Measurements from ENCODE around the gene ZNF844. TPM values are rescaled to one million over a fixed set of nuclear protein-coding genes. Genes with fewer than 3 reads are reported as not detected.
"Not testable (repeated sequence)": the region's sequence is repeated elsewhere in the genome, so short reads cannot be mapped to it uniquely, and the experiment has no call there.

The ZNF844 gene
- total RNA-seq, 1 experiment from 2014 or later: 2.4 TPM

GRCh38 chr19:12092065-12092867 is 27.7 kb downstream of the ZNF844 start:
- peak; percentile 92 for DNase-seq (ENCODE audit: low read depth)

GRCh38 chr19:12092956-12093355 is 28.4 kb downstream of the ZNF844 start:
- no peak for DNase-seq (ENCODE audit: low read depth)

- DNase-seq (ENCODE audit: low read depth): no peak
Observed at GRCh38 chr19:12093777-12094176, 29.2 kb downstream of the ZNF844 start.

GRCh38 chr19:12095111-12095790 is 30.7 kb downstream of the ZNF844 start:
- peak; percentile 11 for DNase-seq (ENCODE audit: low read depth)

GRCh38 chr19:12098040-12098439 is 33.5 kb downstream of the ZNF844 start:
- no peak for DNase-seq (ENCODE audit: low read depth)

GRCh38 chr19:12103909-12104308 is 39.4 kb downstream of the ZNF844 start:
- not testable (repeated sequence) for DNase-seq (ENCODE audit: low read depth)

GRCh38 chr19:12111176-12111575 is 46.6 kb downstream of the ZNF844 start:
- no peak for DNase-seq (ENCODE audit: low read depth)

- no peak for DNase-seq (ENCODE audit: low read depth)
Observed at GRCh38 chr19:12111943-12112637, 47.6 kb downstream of the ZNF844 start.

- no peak for DNase-seq (ENCODE audit: low read depth)
Observed at GRCh38 chr19:12112701-12113100, 48.2 kb downstream of the ZNF844 start.

GRCh38 chr19:12113121-12113520 is 48.6 kb downstream of the ZNF844 start:
- DNase-seq (ENCODE audit: low read depth): no peak

- DNase-seq (ENCODE audit: low read depth): no peak
Observed at GRCh38 chr19:12117201-12117970, 52.9 kb downstream of the ZNF844 start.

- DNase-seq (ENCODE audit: low read depth): peak; percentile 6
Observed at GRCh38 chr19:12126707-12127106, 62.2 kb downstream of the ZNF844 start.

Other genes starting within 250 kb of the ZNF844 start
- 2.9 and 4.8 TPM in 2 replicates for gene ZNF439, start 216.0 kb upstream of the ZNF844 start, total RNA-seq (2014; rRNA removed; shearing (Covaris generic))
- 5.2 and 7.0 TPM in 2 replicates for gene ZNF69, start 176.9 kb upstream of the ZNF844 start, total RNA-seq (2014; rRNA removed; shearing (Covaris generic))
- 5.7 and 8.7 TPM in 2 replicates for gene ZNF700, start 139.6 kb upstream of the ZNF844 start, total RNA-seq (2014; rRNA removed; shearing (Covaris generic))
- gene ZNF763, start 99.7 kb upstream of the ZNF844 start, total RNA-seq (2014; rRNA removed; shearing (Covaris generic)): not detected in 2 replicates
- gene ZNF433, start 29.1 kb upstream of the ZNF844 start, total RNA-seq (2014; rRNA removed; shearing (Covaris generic)): 3.3 and 9.7 TPM in 2 replicates
- gene ZNF878, start 11.8 kb upstream of the ZNF844 start, total RNA-seq (2014; rRNA removed; shearing (Covaris generic)): 0.57 TPM in 1 of 2 replicates, not detected in the other
- 2.6 and 3.3 TPM in 2 replicates for gene ZNF20, start 75.6 kb downstream of the ZNF844 start, total RNA-seq (2014; rRNA removed; shearing (Covaris generic))
- gene ZNF625, start 92.0 kb downstream of the ZNF844 start, total RNA-seq (2014; rRNA removed; shearing (Covaris generic)): 6.3 and 14.0 TPM in 2 replicates
- gene ZNF136, start 98.4 kb downstream of the ZNF844 start, total RNA-seq (2014; rRNA removed; shearing (Covaris generic)): 3.9 and 5.0 TPM in 2 replicates
- gene ZNF44, start 230.2 kb downstream of the ZNF844 start, total RNA-seq (2014; rRNA removed; shearing (Covaris generic)): 5.8 and 8.4 TPM in 2 replicates

Measured in Daoy (cell line).